Purkinje cell (primary cell): Measurements from ENCODE around the gene S100A4. TPM values are rescaled to one million over a fixed set of nuclear protein-coding genes. Genes with fewer than 3 reads are reported as not detected.

Source experiments
- polyA plus RNA-seq: library from polyadenylated mRNA; unstranded; fragments of >200 nt; fragmentation: Nextera tagmentation; gene quantifications from 2 replicates; pipeline ENCODE4 v1.2.1, GENCODE V29; 2014

S100A4 gene
- 1.2 and 2.7 TPM in 2 replicates for polyA plus RNA-seq

GRCh38 chr1:153545067-153546055, at the start of gene S100A4:
TSS of gene S100A4 (minus strand) at chr1:153545806. CDS start at chr1:153544794, 1,012 bp downstream.

GRCh38 chr1:153565529-153566374, 20.1 kb upstream of the S100A4 start, which contains the start of gene S100A2:
TSS of gene S100A2 (minus strand) at chr1:153565844. CDS start at chr1:153563877, 1,967 bp downstream.

GRCh38 chr1:153548722-153549688, 3.4 kb upstream of the S100A4 start, which contains the start of gene S100A3:
TSS of gene S100A3 (minus strand) at chr1:153549258. CDS start at chr1:153548485, 773 bp downstream.

GRCh38 chr1:153540394-153541361, 4.9 kb downstream of the S100A4 start, which contains the start of gene S100A5:
TSS of gene S100A5 (minus strand) at chr1:153540934. CDS start at chr1:153540191, 743 bp downstream.

GRCh38 chr1:153535242-153536011, 10.2 kb downstream of the S100A4 start, which contains the start of gene S100A6:
TSS of gene S100A6 (minus strand) at chr1:153535991. CDS start at chr1:153535339, 652 bp downstream.

Other genes starting within 250 kb of the S100A4 start
- gene PGLYRP3, start 232.9 kb downstream of the S100A4 start, polyA plus RNA-seq = not detected in 2 replicates
- gene PGLYRP4, start 197.0 kb downstream of the S100A4 start, polyA plus RNA-seq = not detected in 2 replicates
- not detected in 2 replicates for gene S100A9, start 188.0 kb downstream of the S100A4 start, polyA plus RNA-seq
- gene S100A12, start 170.2 kb downstream of the S100A4 start, polyA plus RNA-seq = not detected in 2 replicates
- gene S100A8, start 154.7 kb downstream of the S100A4 start, polyA plus RNA-seq = not detected in 2 replicates
- gene S100A7A, start 129.3 kb downstream of the S100A4 start, polyA plus RNA-seq = not detected in 2 replicates
- gene S100A7, start 85.2 kb downstream of the S100A4 start, polyA plus RNA-seq = not detected in 2 replicates
- gene S100A6, start 9.8 kb downstream of the S100A4 start, polyA plus RNA-seq = 19.2 and 39.7 TPM in 2 replicates
- not detected in 2 replicates for gene S100A5, start 4.9 kb downstream of the S100A4 start, polyA plus RNA-seq
- gene S100A3, start 3.5 kb upstream of the S100A4 start, polyA plus RNA-seq = not detected in 2 replicates
- not detected in 2 replicates for gene S100A2, start 20.0 kb upstream of the S100A4 start, polyA plus RNA-seq
- 4.3 and 12.6 TPM in 2 replicates for gene S100A16, start 67.3 kb upstream of the S100A4 start, polyA plus RNA-seq
- not detected in 2 replicates for gene S100A14, start 70.5 kb upstream of the S100A4 start, polyA plus RNA-seq
- 35.3 and 50.8 TPM in 2 replicates for gene S100A13, start 81.7 kb upstream of the S100A4 start, polyA plus RNA-seq
- not detected in 2 replicates for gene S100A1, start 82.6 kb upstream of the S100A4 start, polyA plus RNA-seq
- 26.9 and 28.4 TPM in 2 replicates for gene CHTOP, start 88.3 kb upstream of the S100A4 start, polyA plus RNA-seq
- gene SNAPIN, start 112.9 kb upstream of the S100A4 start, polyA plus RNA-seq = 43.2 and 43.3 TPM in 2 replicates
- 91.4 and 99.4 TPM in 2 replicates for gene ILF2, start 125.2 kb upstream of the S100A4 start, polyA plus RNA-seq
- gene NPR1, start 132.9 kb upstream of the S100A4 start, polyA plus RNA-seq = 0.23 and 1.7 TPM in 2 replicates
- 12.1 and 16.4 TPM in 2 replicates for gene INTS3, start 182.2 kb upstream of the S100A4 start, polyA plus RNA-seq
- gene SLC27A3, start 229.6 kb upstream of the S100A4 start, polyA plus RNA-seq = 1.2 and 5.0 TPM in 2 replicates